ENCODE data around the gene CDC37L1. TPM values are rescaled to one million over a fixed set of nuclear protein-coding genes. Genes with fewer than 3 reads are reported as not detected.
"Not testable (repeated sequence)": the region's sequence is repeated elsewhere in the genome, so short reads cannot be mapped to it uniquely, and the experiment has no call there.

The CDC37L1 gene
- total and polyA plus RNA-seq, 9 donors: 14.6 to 24.2 (median 20.7) TPM

GRCh38 chr9:4639420-4639819 lies 39.9 kb upstream of the CDC37L1 start:
- no peak for TF ChIP-seq EP300 (IDR thresholded peaks at IDR 0.05)
- TF ChIP-seq POLR2A (IDR thresholded peaks at IDR 0.05): no peak
- no peak for TF ChIP-seq CTCF (IDR thresholded peaks at IDR 0.05)
- DNase-seq: no peak
- intact Hi-C loops (cut with DNase I): no loop called here
- Histone ChIP-seq H3K36me3 (no peaks in the 10 kb centered on the region), H3K9me3 (no peaks in the 10 kb centered on the region), H3K27ac (no peak overlapping the region), H3K4me1 (ENCODE audit: insufficient read depth) (no peaks in the 10 kb centered on the region), H3K4me3 (no peak overlapping the region), H3K27me3 (no peaks in the 10 kb centered on the region)
- 32 to 36% (median 32%) methylated on average over 2 of the region's 2 CpGs for WGBS, 3 donors

- H3K36me3 ChIP-seq: no peaks in the 10 kb centered on the region
- no peak for TF ChIP-seq POLR2A (IDR thresholded peaks at IDR 0.05)
- TF ChIP-seq EP300 (IDR thresholded peaks at IDR 0.05): no peak
- TF ChIP-seq CTCF (IDR thresholded peaks at IDR 0.05): peak in 1 of 3 donors; percentile 10
- H3K4me1 ChIP-seq (ENCODE audit: insufficient read depth): no peaks in the 10 kb centered on the region
- intact Hi-C loops (cut with DNase I): no loop called here
- H3K9me3 ChIP-seq: no peaks in the 10 kb centered on the region
- WGBS, 3 donors: 37 to 46% (median 40%) methylated on average over 2 of the region's 2 CpGs
- no peak overlapping the region for H3K4me3 ChIP-seq
- no peaks in the 10 kb centered on the region for H3K27me3 ChIP-seq
- no peak overlapping the region for H3K27ac ChIP-seq
- no peak for DNase-seq
Measured at GRCh38 chr9:4640027-4640426, 39.3 kb upstream of the CDC37L1 start.

GRCh38 chr9:4642351-4642750 lies 37.0 kb upstream of the CDC37L1 start:
- intact Hi-C loops (cut with DNase I): no loop called here
- H3K9me3 ChIP-seq: no peaks in the 10 kb centered on the region
- no peaks in the 10 kb centered on the region for H3K4me1 ChIP-seq (ENCODE audit: insufficient read depth)
- DNase-seq: no peak
- H3K27ac ChIP-seq: no peak overlapping the region
- WGBS, 3 donors: 88 to 90% (median 90%) methylated on average over 2 of the region's 2 CpGs
- H3K4me3 ChIP-seq: no peak overlapping the region
- H3K36me3 ChIP-seq: no peaks in the 10 kb centered on the region
- no peak for TF ChIP-seq POLR2A (IDR thresholded peaks at IDR 0.05)
- TF ChIP-seq EP300 (IDR thresholded peaks at IDR 0.05): no peak
- TF ChIP-seq CTCF (IDR thresholded peaks at IDR 0.05): no peak
- no peaks in the 10 kb centered on the region for H3K27me3 ChIP-seq

- no peak for DNase-seq
- WGBS, 3 donors: 89 to 92% (median 90%) methylated on average over 9 of the region's 9 CpGs
- no peaks in the 10 kb centered on the region for H3K27me3 ChIP-seq
- H3K9me3 ChIP-seq: no peaks in the 10 kb centered on the region
- intact Hi-C loops (cut with DNase I): no loop called here
- H3K27ac ChIP-seq: no peak overlapping the region
- H3K4me3 ChIP-seq: no peak overlapping the region
- TF ChIP-seq CTCF (IDR thresholded peaks at IDR 0.05) (no peak), EP300 (IDR thresholded peaks at IDR 0.05) (no peak), POLR2A (IDR thresholded peaks at IDR 0.05) (no peak)
- no peaks in the 10 kb centered on the region for H3K36me3 ChIP-seq
- no peaks in the 10 kb centered on the region for H3K4me1 ChIP-seq (ENCODE audit: insufficient read depth)
Measured at GRCh38 chr9:4654084-4654483, 25.3 kb upstream of the CDC37L1 start.

- Histone ChIP-seq H3K4me3 (no peak overlapping the region), H3K27me3 (no peaks in the 10 kb centered on the region), H3K36me3 (no peaks in the 10 kb centered on the region), H3K27ac (no peak overlapping the region), H3K9me3 (no peaks in the 10 kb centered on the region), H3K4me1 (ENCODE audit: insufficient read depth) (no peaks in the 10 kb centered on the region)
- 81 to 95% (median 87%) methylated on average over 10 of the region's 10 CpGs for WGBS, 3 donors
- intact Hi-C loops (cut with DNase I): no loop called here
- TF ChIP-seq EP300 (IDR thresholded peaks at IDR 0.05) (no peak), CTCF (IDR thresholded peaks at IDR 0.05) (no peak), POLR2A (IDR thresholded peaks at IDR 0.05) (no peak)
- DNase-seq: no peak
Measured at GRCh38 chr9:4654538-4654937, 24.8 kb upstream of the CDC37L1 start.

GRCh38 chr9:4656196-4656595 lies 23.2 kb upstream of the CDC37L1 start:
- H3K27ac ChIP-seq; H3K9me3 ChIP-seq; H3K4me3 ChIP-seq; H3K4me1 ChIP-seq (ENCODE audit: insufficient read depth); H3K36me3 ChIP-seq; intact Hi-C loops (cut with DNase I); H3K27me3 ChIP-seq; DNase-seq: not testable (repeated sequence)
- 92 to 99% (median 98%) methylated on average over 3 of the region's 3 CpGs for WGBS, 3 donors
